GM12864 (cell line): ENCODE data around the gene PODXL.

ENCODE experiments used
- DNase-seq: peaks from one replicate; pipeline ENCODE4 v3.0.0-alpha.2; 2011; ENCODE audit warnings: low read depth
- H3K4me3 ChIP-seq: 2 replicates; pipeline ENCODE4 v1.5.1; 2011; ENCODE audit warnings: mild to moderate bottlenecking, low read depth, low read length, control low read depth
- CTCF ChIP-seq: IDR thresholded peaks from 2 replicates; pipeline ENCODE4 v1.5.1; 2011; ENCODE audit warnings: low read depth, mild to moderate bottlenecking, moderate library complexity, low read length, control low read depth, inconsistent platforms; ENCODE audit errors: missing control alignments

Gene PODXL

GRCh38 chr7:131546583-131547141, 9.8 kb downstream of the PODXL start:
- no peak for DNase-seq
- peak; percentile 79 for TF ChIP-seq CTCF
- H3K4me3 ChIP-seq = no peak overlapping the region

DNA sequence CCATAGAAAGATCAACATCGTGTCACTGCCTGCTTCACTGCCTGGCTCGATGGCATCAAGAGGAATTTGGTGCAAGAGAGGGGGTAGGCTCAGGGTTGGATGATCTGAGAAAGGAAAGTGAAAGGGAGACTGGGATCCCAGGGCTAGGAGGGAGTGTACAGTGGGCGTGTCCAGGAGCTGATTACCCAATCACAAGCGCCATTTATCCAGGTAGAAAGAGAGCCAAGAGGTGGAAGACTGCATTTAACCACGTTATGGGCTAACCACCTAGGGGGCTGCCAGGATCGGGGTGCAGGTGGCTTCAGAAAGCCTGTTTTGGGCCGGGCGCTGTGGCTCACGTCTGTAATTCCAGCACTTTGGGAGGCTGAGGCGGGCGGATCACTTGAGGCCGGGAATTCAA, 10.3 kb downstream of the PODXL start:
- TF ChIP-seq CTCF = no peak
- no peak overlapping the region for H3K4me3 ChIP-seq
- DNase-seq = no peak

GRCh38 chr7:131544449-131545301, 11.8 kb downstream of the PODXL start:
- H3K4me3 ChIP-seq = no peak overlapping the region
- DNase-seq = no peak
- peak; percentile 30 for TF ChIP-seq CTCF

GRCh38 chr7:131544021-131544420, 12.4 kb downstream of the PODXL start:
- TF ChIP-seq CTCF = no peak
- H3K4me3 ChIP-seq = no peak overlapping the region
- DNase-seq = no peak

GRCh38 chr7:131543298-131543697, 13.1 kb downstream of the PODXL start:
- TF ChIP-seq CTCF = no peak
- DNase-seq = no peak
- no peak overlapping the region for H3K4me3 ChIP-seq

DNA sequence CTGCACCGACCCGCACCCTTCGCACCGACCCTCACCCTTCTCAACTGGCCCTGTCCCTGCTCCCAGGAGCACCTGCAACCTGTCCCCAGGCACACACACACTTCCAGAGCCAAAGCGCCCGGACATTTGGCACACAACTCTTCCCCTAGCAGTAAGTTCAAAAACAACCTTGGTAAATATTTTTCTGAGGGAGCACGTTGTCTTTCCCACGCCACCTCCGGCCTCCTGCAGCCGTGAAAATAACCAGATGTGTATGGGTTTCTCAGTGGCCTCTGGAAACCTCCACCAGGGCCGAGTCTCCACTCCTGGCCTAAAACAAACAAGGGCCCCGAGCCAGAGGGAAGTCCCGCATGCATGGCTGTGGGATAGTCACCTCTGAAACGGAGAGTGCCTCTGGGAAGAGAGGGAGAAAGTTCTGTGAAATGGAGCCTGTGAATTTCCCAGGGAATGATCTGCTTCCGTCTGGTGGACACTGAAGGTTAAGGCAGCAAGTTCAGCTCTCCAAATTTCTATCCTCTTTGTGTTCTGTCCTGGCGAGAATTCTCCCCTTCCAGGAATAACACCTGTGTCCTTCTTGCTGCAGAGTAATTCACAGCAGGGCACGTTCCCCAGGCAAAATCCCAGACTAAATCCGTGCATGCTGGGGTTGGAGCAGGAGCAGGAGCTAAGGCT, 15.8 kb downstream of the PODXL start:
- no peak for TF ChIP-seq CTCF
- no peak overlapping the region for H3K4me3 ChIP-seq
- DNase-seq = no peak
